Measurements from ENCODE around the gene HMGN1. TPM values are rescaled to one million over a fixed set of nuclear protein-coding genes. Genes with fewer than 3 reads are reported as not detected.

HMGN1 gene
- total and polyA plus RNA-seq, 8 donors = 161 to 700 (median 674) TPM

GRCh38 chr21:39332175-39332574 is 16.7 kb downstream of the HMGN1 start:
- DNase-seq = no peak
- no peak overlapping the region for H3K27ac ChIP-seq
- no peaks in the 10 kb centered on the region for H3K9me3 ChIP-seq
- TF ChIP-seq CTCF (IDR thresholded peaks at IDR 0.05) = no peak
- no peaks in the 10 kb centered on the region for H3K4me1 ChIP-seq
- H3K36me3 ChIP-seq = no peaks in the 10 kb centered on the region
- no peaks in the 10 kb centered on the region for H3K27me3 ChIP-seq
- ATAC-seq = no peak
- intact Hi-C loops (cut with DNase I) = no loop called here
- no peak overlapping the region for H3K4me3 ChIP-seq

- Histone ChIP-seq H3K4me1 (no peaks in the 10 kb centered on the region), H3K9me3 (no peaks in the 10 kb centered on the region), H3K27me3 (no peaks in the 10 kb centered on the region), H3K36me3 (no peaks in the 10 kb centered on the region), H3K4me3 (no peak overlapping the region), H3K27ac (no peak overlapping the region)
- ATAC-seq (no peak), DNase-seq (no peak)
- no peak for TF ChIP-seq CTCF (IDR thresholded peaks at IDR 0.05)
- intact Hi-C loops (cut with DNase I) = no loop called here
These were observed 18.9 kb downstream of the HMGN1 start for GRCh38 chr21:39330001-39330400.

GRCh38 chr21:39327727-39328126 is 21.2 kb downstream of the HMGN1 start:
- intact Hi-C loops (cut with DNase I) = no loop called here
- no peak overlapping the region for H3K27ac ChIP-seq
- no peak for DNase-seq
- H3K4me3 ChIP-seq = no peak overlapping the region
- TF ChIP-seq CTCF (IDR thresholded peaks at IDR 0.05) = no peak
- no peak for ATAC-seq
- no peaks in the 10 kb centered on the region for H3K9me3 ChIP-seq
- no peaks in the 10 kb centered on the region for H3K36me3 ChIP-seq
- H3K27me3 ChIP-seq = no peaks in the 10 kb centered on the region
- no peaks in the 10 kb centered on the region for H3K4me1 ChIP-seq

- H3K4me3 ChIP-seq = no peak overlapping the region
- H3K27me3 ChIP-seq = no peaks in the 10 kb centered on the region
- H3K4me1 ChIP-seq = no peaks in the 10 kb centered on the region
- intact Hi-C loops (cut with DNase I) = no loop called here
- DNase-seq (no peak), ATAC-seq (no peak)
- no peaks in the 10 kb centered on the region for H3K36me3 ChIP-seq
- no peaks in the 10 kb centered on the region for H3K9me3 ChIP-seq
- H3K27ac ChIP-seq = no peak overlapping the region
- TF ChIP-seq CTCF (IDR thresholded peaks at IDR 0.05) = no peak
These were observed 22.1 kb downstream of the HMGN1 start for GRCh38 chr21:39326607-39327307.

GRCh38 chr21:39325458-39325857 is 23.4 kb downstream of the HMGN1 start:
- no peak for ATAC-seq

More at GRCh38 chr21:39325458-39325857, 23.4 kb downstream of the HMGN1 start:
- Histone ChIP-seq H3K27ac (no peak overlapping the region), H3K4me3 (no peak overlapping the region), H3K4me1 (no peaks in the 10 kb centered on the region), H3K9me3 (no peaks in the 10 kb centered on the region), H3K36me3 (no peaks in the 10 kb centered on the region), H3K27me3 (no peaks in the 10 kb centered on the region)
- no peak for TF ChIP-seq CTCF (IDR thresholded peaks at IDR 0.05)
- DNase-seq = no peak
- intact Hi-C loops (cut with DNase I) = no loop called here
